ENCODE results near the gene PPP2R3B.

DNA sequence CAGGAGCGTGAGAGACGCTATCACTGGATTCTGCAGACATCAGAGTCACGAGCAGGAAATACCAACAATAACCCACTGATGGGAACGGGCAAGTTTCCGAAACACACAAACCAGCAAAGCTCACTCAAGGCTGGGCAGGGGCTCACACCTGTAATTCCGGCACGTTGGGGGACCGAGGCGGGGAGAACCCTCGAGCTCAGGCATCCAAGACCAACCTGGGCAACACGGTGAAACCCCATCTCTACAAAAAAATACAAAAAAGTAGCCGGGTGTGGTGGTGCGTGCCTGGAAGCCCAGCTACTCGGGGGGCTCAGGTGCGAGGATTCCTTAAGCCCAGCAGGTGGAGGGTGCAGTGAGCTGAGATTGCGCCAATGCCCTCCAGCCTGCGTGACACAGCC is 51.0 kb downstream of the PPP2R3B start:
- TF ChIP-seq CTCF (IDR thresholded peaks at IDR 0.05) = no peak
- TF ChIP-seq, protein P1, sequence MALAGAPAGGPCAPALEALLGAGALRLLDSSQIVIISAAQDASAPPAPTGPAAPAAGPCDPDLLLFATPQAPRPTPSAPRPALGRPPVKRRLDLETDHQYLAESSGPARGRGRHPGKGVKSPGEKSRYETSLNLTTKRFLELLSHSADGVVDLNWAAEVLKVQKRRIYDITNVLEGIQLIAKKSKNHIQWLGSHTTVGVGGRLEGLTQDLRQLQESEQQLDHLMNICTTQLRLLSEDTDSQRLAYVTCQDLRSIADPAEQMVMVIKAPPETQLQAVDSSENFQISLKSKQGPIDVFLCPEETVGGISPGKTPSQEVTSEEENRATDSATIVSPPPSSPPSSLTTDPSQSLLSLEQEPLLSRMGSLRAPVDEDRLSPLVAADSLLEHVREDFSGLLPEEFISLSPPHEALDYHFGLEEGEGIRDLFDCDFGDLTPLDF (CRISPR knock-in tag; IDR thresholded peaks at IDR 0.05) = no peak
- no peak for TF ChIP-seq NR1H2 (CRISPR knock-in tag; IDR thresholded peaks at IDR 0.05)
- no peak for TF ChIP-seq ZNF232 (CRISPR knock-in tag; IDR thresholded peaks at IDR 0.05)
- TF ChIP-seq PRDM15 (CRISPR knock-in tag; IDR thresholded peaks at IDR 0.05) = no peak
- no peak for TF ChIP-seq NFYB (CRISPR knock-in tag; conservative IDR thresholded peaks at IDR 0.05; ENCODE audit: low read depth)
- no peak for TF ChIP-seq MXD4 (CRISPR knock-in tag; IDR thresholded peaks at IDR 0.05; ENCODE audit: borderline replicate concordance)
- TF ChIP-seq GABPB1 (CRISPR knock-in tag; IDR thresholded peaks at IDR 0.05) = no peak
- TF ChIP-seq SP1 (CRISPR knock-in tag; conservative IDR thresholded peaks at IDR 0.05) = no peak
- no peak for TF ChIP-seq TP53 (CRISPR knock-in tag; IDR thresholded peaks at IDR 0.05)
